H9 (cell line): ENCODE results near the gene AP2S1. TPM values are rescaled to one million over a fixed set of nuclear protein-coding genes. Genes with fewer than 3 reads are reported as not detected.

ENCODE experiments used
- DNase-seq: peaks from one replicate; pipeline ENCODE4 v3.0.0-alpha.2; 2017
- H2AFZ ChIP-seq: one replicate; pipeline ENCODE4 v1.6.1; 2013; ENCODE audit warnings: mild to moderate bottlenecking, low read length, control low read depth, moderate library complexity
- H2AK5ac ChIP-seq: 2 replicates; pipeline ENCODE4 v1.6.1; 2013; ENCODE audit warnings: low read length, control low read depth, mixed read lengths; ENCODE audit not compliant: insufficient read length
- H2BK120ac ChIP-seq: one replicate; pipeline ENCODE4 v1.6.1; 2013; ENCODE audit warnings: low read depth, mild to moderate bottlenecking, low read length, control low read depth, inconsistent platforms; ENCODE audit not compliant: poor library complexity, severe bottlenecking
- H2BK12ac ChIP-seq: 2 replicates; pipeline ENCODE4 v1.6.1; 2013; ENCODE audit warnings: low read length, control low read depth, mixed read lengths, low read depth; ENCODE audit not compliant: insufficient read length
- H2BK15ac ChIP-seq: 2 replicates; pipeline ENCODE4 v1.6.1; 2013; ENCODE audit warnings: low read depth, low read length, control low read depth
- H2BK20ac ChIP-seq: one replicate; pipeline ENCODE4 v1.6.1; 2013; ENCODE audit warnings: low read depth, mild to moderate bottlenecking, low read length, control low read depth, inconsistent platforms; ENCODE audit not compliant: poor library complexity, severe bottlenecking
- H2BK5ac ChIP-seq: 2 replicates; pipeline ENCODE4 v1.6.1; 2013; ENCODE audit warnings: low read length, control low read depth, mixed read lengths; ENCODE audit not compliant: insufficient read length
- H3K14ac ChIP-seq: 2 replicates; pipeline ENCODE4 v1.6.1; 2013; ENCODE audit warnings: low read length, control low read depth; ENCODE audit not compliant: insufficient read depth
- H3K18ac ChIP-seq: 2 replicates; pipeline ENCODE4 v1.6.1; 2013; ENCODE audit warnings: low read depth, mild to moderate bottlenecking, mixed read lengths, low read length, control low read depth; ENCODE audit not compliant: insufficient read length
- H3K23ac ChIP-seq: 2 replicates; pipeline ENCODE4 v1.6.1; 2013; ENCODE audit warnings: low read length, control low read depth, mixed read lengths, low read depth; ENCODE audit not compliant: insufficient read length
- H3K23me2 ChIP-seq: 2 replicates; pipeline ENCODE4 v1.6.1; 2013; ENCODE audit warnings: low read depth, mild to moderate bottlenecking, mixed read lengths, low read length, control low read depth; ENCODE audit not compliant: insufficient read length, poor library complexity, severe bottlenecking
- H3K27ac ChIP-seq: 2 replicates; pipeline ENCODE4 v1.5.1; 2013; ENCODE audit warnings: low read length, control low read depth, mixed read lengths, low read depth; ENCODE audit not compliant: insufficient read length
- H3K27me3 ChIP-seq: 2 replicates; pipeline ENCODE4 v1.6.1; 2013; ENCODE audit warnings: low read length, control low read depth, inconsistent platforms; ENCODE audit not compliant: insufficient read depth
- H3K4ac ChIP-seq: 2 replicates; pipeline ENCODE4 v1.6.1; 2013; ENCODE audit warnings: low read depth, mild to moderate bottlenecking, control low read depth, inconsistent platforms, low read length, moderate library complexity
- H3K4me1 ChIP-seq: 2 replicates; pipeline ENCODE4 v1.6.1; 2013; ENCODE audit warnings: low read length, control low read depth, inconsistent platforms; ENCODE audit not compliant: insufficient read depth
- H3K4me2 ChIP-seq: 2 replicates; pipeline ENCODE4 v1.6.1; 2013; ENCODE audit warnings: low read length, control low read depth, mixed read lengths; ENCODE audit not compliant: insufficient read length, insufficient read depth
- H3K56ac ChIP-seq: 2 replicates; pipeline ENCODE4 v1.6.1; 2013; ENCODE audit warnings: low read depth, mild to moderate bottlenecking, mixed read lengths, low read length, control low read depth; ENCODE audit not compliant: insufficient read length
- H3K79me1 ChIP-seq: 2 replicates; pipeline ENCODE4 v1.6.1; 2013; ENCODE audit warnings: low read depth, mild to moderate bottlenecking, moderate library complexity, low read length, control low read depth, inconsistent platforms; ENCODE audit not compliant: insufficient read depth, poor library complexity, severe bottlenecking
- H3K79me2 ChIP-seq: 2 replicates; pipeline ENCODE4 v1.6.1; 2013; ENCODE audit warnings: low read length, control low read depth, inconsistent platforms; ENCODE audit not compliant: insufficient read depth
- H3K9ac ChIP-seq: 2 replicates; pipeline ENCODE4 v1.6.1; 2013; ENCODE audit warnings: low read length, control low read depth, mixed read lengths; ENCODE audit not compliant: insufficient read length; ENCODE audit errors: extremely low read depth
- H3K9me3 ChIP-seq: one replicate; pipeline ENCODE4 v1.6.1; 2013; ENCODE audit warnings: low read depth, low read length, inconsistent platforms; ENCODE audit not compliant: control insufficient read depth
- H3T11ph ChIP-seq: one replicate; pipeline ENCODE4 v1.6.1; 2013; ENCODE audit warnings: mild to moderate bottlenecking, low read length, control low read depth, inconsistent platforms
- H4K20me1 ChIP-seq: one replicate; pipeline ENCODE4 v1.6.1; 2013; ENCODE audit not compliant: control insufficient read depth, insufficient read length, insufficient read depth
- H4K5ac ChIP-seq: 2 replicates; pipeline ENCODE4 v1.6.1; 2013; ENCODE audit warnings: low read depth, mild to moderate bottlenecking, mixed read lengths, low read length, control low read depth; ENCODE audit not compliant: insufficient read length
- H4K8ac ChIP-seq: replicated peaks from 2 replicates; pipeline ENCODE4 v1.6.1; 2013; ENCODE audit warnings: low read length, control low read depth, mixed read lengths, low read depth; ENCODE audit not compliant: insufficient read length
- H4K91ac ChIP-seq: 2 replicates; pipeline ENCODE4 v1.6.1; 2013; ENCODE audit warnings: low read depth, mild to moderate bottlenecking, moderate library complexity, mixed read lengths, low read length, control low read depth; ENCODE audit not compliant: insufficient read length
- H3K27ac Mint-ChIP-seq, 3 experiments: 2 replicates in 2 of 3; 3 replicates in 1 of 3; pipeline ENCODE4 v1.8.0; 2020 to 2021; ENCODE audit warnings: mixed read lengths in 3 of 3, mild to moderate bottlenecking in 1 of 3, moderate library complexity in 1 of 3
- H3K27me3 Mint-ChIP-seq: 2 replicates; pipeline ENCODE4 v1.8.0; 2021; ENCODE audit warnings: low read depth, mild to moderate bottlenecking, moderate library complexity, mixed read lengths
- H3K36me3 Mint-ChIP-seq, 3 experiments: 2 replicates in 2 of 3; 3 replicates in 1 of 3; pipeline ENCODE4 v1.8.0; 2020 to 2021; ENCODE audit warnings: low read depth in 3 of 3, mixed read lengths in 3 of 3; ENCODE audit not compliant: insufficient read depth in 1 of 3
- H3K4me1 Mint-ChIP-seq, 2 experiments: 2 replicates each; pipeline ENCODE4 v1.8.0; 2020; ENCODE audit warnings: mixed read lengths in 2 of 2
- H3K4me3 Mint-ChIP-seq, 2 experiments: 2 replicates in 1 of 2; 3 replicates in 1 of 2; pipeline ENCODE4 v1.8.0; 2020 to 2021; ENCODE audit warnings: mild to moderate bottlenecking in 2 of 2, mixed read lengths in 2 of 2, moderate library complexity in 1 of 2
- H3K9me3 Mint-ChIP-seq, 2 experiments: 2 replicates in 1 of 2; 3 replicates in 1 of 2; pipeline ENCODE4 v1.8.0; 2020; ENCODE audit warnings: mild to moderate bottlenecking in 2 of 2, mixed read lengths in 2 of 2, moderate library complexity in 1 of 2
- CTCF ChIP-seq: fragments of 200-600 bp; sonication (generic); conservative IDR thresholded peaks from 3 replicates; pipeline ENCODE4 v1.8.0; 2021; ENCODE audit warnings: antibody characterized with exemption, mild to moderate bottlenecking
- WGBS: extraction: QIAGEN DNeasy Blood & Tissue Kit; methylation state at CpG from one replicate; pipeline ENCODE4 v1.1.7; 2013; ENCODE audit warnings: missing lambda C conversion rate, low lambda C conversion rate, mixed read lengths; ENCODE audit not compliant: insufficient read length; ENCODE audit errors: extremely low coverage; 5-methylcytosine and 5-hydroxymethylcytosine counted together
- total RNA-seq: library from RNA; stranded (reverse); gene quantifications from 2 replicates; pipeline ENCODE4 v1.2.1, GENCODE V29; 2021

AP2S1 gene
- total RNA-seq, 1 experiment from 2014 or later: 193 TPM

DNA sequence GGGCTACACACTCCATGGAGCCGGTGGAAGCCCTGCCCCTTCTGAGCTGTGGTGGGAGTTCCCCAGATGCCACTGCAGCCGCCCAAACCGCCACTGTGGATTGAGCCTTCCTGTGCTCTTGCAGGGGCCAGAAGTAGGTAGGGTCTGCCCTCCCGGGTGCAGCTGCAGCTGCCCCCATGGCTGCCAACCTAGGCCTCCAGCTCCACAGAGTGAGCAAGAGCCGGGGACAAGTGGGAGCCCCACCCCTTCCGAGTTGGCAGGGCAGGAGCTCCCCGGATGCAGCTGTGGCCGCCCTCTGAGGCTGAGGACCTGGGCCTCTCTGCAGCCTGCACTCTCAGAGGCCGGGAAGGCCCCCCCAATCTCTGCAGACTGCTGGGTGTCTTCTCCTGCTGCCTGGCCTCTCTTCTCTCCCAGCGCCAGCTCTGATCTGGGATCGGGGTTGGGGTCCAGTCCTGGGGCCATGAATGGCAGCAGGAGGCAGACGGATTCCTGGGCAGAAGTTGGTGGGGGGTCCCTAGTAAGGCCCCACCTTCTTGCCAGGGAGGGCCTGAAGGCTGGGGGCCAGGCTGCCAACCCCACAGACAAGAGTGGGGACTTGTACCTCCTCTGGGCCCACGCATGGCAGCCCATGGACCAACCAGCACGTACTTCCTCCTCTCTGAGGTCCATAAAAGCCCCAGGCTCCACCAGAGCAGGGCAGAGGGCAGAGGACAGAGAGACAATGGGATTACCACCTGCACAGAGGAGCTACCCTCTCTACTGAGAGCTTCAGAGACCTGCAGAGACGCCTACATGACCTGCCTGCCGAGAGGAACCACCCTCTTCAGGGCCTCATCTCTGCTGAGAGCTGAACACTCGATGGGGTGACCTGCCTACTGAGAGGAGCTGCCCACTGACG, 28.9 kb downstream of the AP2S1 start:
- WGBS: no CpG with 5 or more reads among the region's 18 CpGs
- no peaks in the 10 kb centered on the region for H3K79me2 ChIP-seq
- no peaks in the 10 kb centered on the region for H4K20me1 ChIP-seq
- no peak overlapping the region for H4K91ac ChIP-seq
- H3T11ph ChIP-seq: no peak overlapping the region
- Mint-ChIP-seq H3K4me1 (peaks cover 7 to 9% of the 10 kb centered on the region in 2 experiments; a peak in 3 of 4 replicates), H3K36me3 (no peaks in the 10 kb centered on the region), H3K27me3 (no peaks in the 10 kb centered on the region; the same call in 1 of the 2 replicates), H3K4me3 (no peak overlapping the region), H3K9me3 (peaks cover 0 to 2% of the 10 kb centered on the region in 2 experiments; a peak in 2 of 5 replicates), H3K27ac (no peak overlapping the region)
- peak; percentile 41 for DNase-seq
- H3K23ac ChIP-seq: no peak overlapping the region
- no peak overlapping the region for H2BK120ac ChIP-seq
- H4K8ac ChIP-seq: no peak overlapping the region
- no peak overlapping the region for H2BK20ac ChIP-seq
- H3K4me2 ChIP-seq: no peak overlapping the region
- H3K4me1 ChIP-seq: no peaks in the 10 kb centered on the region
- H3K18ac ChIP-seq: no peak overlapping the region
- no peak overlapping the region for H3K4ac ChIP-seq
- H2BK5ac ChIP-seq: no peak overlapping the region
- no peak overlapping the region for H3K9ac ChIP-seq
- no peak overlapping the region for H3K27ac ChIP-seq
- no peak overlapping the region for H2BK12ac ChIP-seq
- H3K27me3 ChIP-seq: no peaks in the 10 kb centered on the region
- H2AFZ ChIP-seq: no peak overlapping the region
- no peak overlapping the region for H3K14ac ChIP-seq
- no peaks in the 10 kb centered on the region for H3K9me3 ChIP-seq
- no peaks in the 10 kb centered on the region for H3K79me1 ChIP-seq
- no peak overlapping the region for H2BK15ac ChIP-seq
- H3K23me2 ChIP-seq: no peaks in the 10 kb centered on the region
- H2AK5ac ChIP-seq: no peak overlapping the region
- H3K56ac ChIP-seq: no peak overlapping the region
- H4K5ac ChIP-seq: no peak overlapping the region
- TF ChIP-seq CTCF: no peak
